ENCODE results near the gene SLC7A14.
A peak's percentile ranks its signal among the peaks of the same experiment; 100 is the strongest.

The SLC7A14 gene

GRCh38 chr3:170506556-170506955, 79.3 kb downstream of the SLC7A14 start:
- TF ChIP-seq CTCF (IDR thresholded peaks at IDR 0.05; ENCODE audit: low read depth, low read length, missing control alignments), result no peak
- no peak overlapping the region for H3K4me3 ChIP-seq (ENCODE audit: low read depth, low read length)
- DNase-seq (ENCODE audit: low read depth), result no peak

- no peak for TF ChIP-seq CTCF (IDR thresholded peaks at IDR 0.05; ENCODE audit: low read depth, low read length, missing control alignments)
- no peak overlapping the region for H3K4me3 ChIP-seq (ENCODE audit: low read depth, low read length)
- DNase-seq (ENCODE audit: low read depth), result no peak
Observed at GRCh38 chr3:170502297-170502696, 83.6 kb downstream of the SLC7A14 start.

- H3K4me3 ChIP-seq (ENCODE audit: low read depth, low read length), result no peak overlapping the region
- no peak for DNase-seq (ENCODE audit: low read depth)
- TF ChIP-seq CTCF (IDR thresholded peaks at IDR 0.05; ENCODE audit: low read depth, low read length, missing control alignments), result no peak
Observed at GRCh38 chr3:170500995-170501394, 84.9 kb downstream of the SLC7A14 start.

- DNase-seq (ENCODE audit: low read depth), result no peak
- no peak for TF ChIP-seq CTCF (IDR thresholded peaks at IDR 0.05; ENCODE audit: low read depth, low read length, missing control alignments)
- no peak overlapping the region for H3K4me3 ChIP-seq (ENCODE audit: low read depth, low read length)
Observed at GRCh38 chr3:170500462-170500861, 85.4 kb downstream of the SLC7A14 start.

- H3K4me3 ChIP-seq (ENCODE audit: low read depth, low read length), result no peak overlapping the region
- TF ChIP-seq CTCF (IDR thresholded peaks at IDR 0.05; ENCODE audit: low read depth, low read length, missing control alignments), result peak; percentile 60
- DNase-seq (ENCODE audit: low read depth), result no peak
Observed at GRCh38 chr3:170499562-170500156, 86.2 kb downstream of the SLC7A14 start.

- TF ChIP-seq CTCF (IDR thresholded peaks at IDR 0.05; ENCODE audit: low read depth, low read length, missing control alignments), result no peak
- no peak for DNase-seq (ENCODE audit: low read depth)
- H3K4me3 ChIP-seq (ENCODE audit: low read depth, low read length), result no peak overlapping the region
Observed at GRCh38 chr3:170497207-170498095, 88.4 kb downstream of the SLC7A14 start.

GRCh38 chr3:170496868-170497140, 89.1 kb downstream of the SLC7A14 start:
- no peak for DNase-seq (ENCODE audit: low read depth)
- H3K4me3 ChIP-seq (ENCODE audit: low read depth, low read length), result no peak overlapping the region
- no peak for TF ChIP-seq CTCF (IDR thresholded peaks at IDR 0.05; ENCODE audit: low read depth, low read length, missing control alignments)

Measured in GM12864 (cell line).